IMR-90 (cell line): Measurements from ENCODE around the gene CFAP45. TPM values are rescaled to one million over a fixed set of nuclear protein-coding genes. Genes with fewer than 3 reads are reported as not detected.

Source experiments
- ATAC-seq: fragments of 200-7000 bp; cut with Tn5 transposase; 2 replicates; pipeline ENCODE4 v1.9.1; 2020; ENCODE audit warnings: low read depth, mild to moderate bottlenecking, moderate library complexity
- BruUV-seq: library from RNA; stranded (reverse); fragments of 400-500 nt; replicated peaks from 2 replicates; lab custom pipeline; 2021; lab: Mats Ljungman, UMichigan
- CTCF ChIA-PET: fragments of 300-600 bp; formaldehyde crosslinking; extraction: SDS; loops from one replicate; lab custom pipeline; 2021; ENCODE audit warnings: antibody characterized with exemption; lab: Yijun Ruan, JAX
- POLR2A ChIA-PET: fragments of 300-600 bp; sonication (Branson Sonifier 250); formaldehyde crosslinking; loops from one replicate; lab custom pipeline; 2022; ENCODE audit warnings: antibody characterized with exemption; ENCODE audit not compliant: unreplicated experiment; lab: Charles Lee
- DNase-seq: peaks from one replicate; pipeline ENCODE4 v3.0.0; 2013
- H2AFZ ChIP-seq: replicated peaks from 2 replicates; pipeline ENCODE3; 2013; ENCODE audit warnings: low read length, mild to moderate bottlenecking; ENCODE audit not compliant: poor library complexity
- H2AK5ac ChIP-seq: 2 replicates; pipeline ENCODE4 v1.6.1; 2013; ENCODE audit warnings: low read depth, low read length, inconsistent platforms
- H2AK9ac ChIP-seq: replicated peaks from 2 replicates; pipeline ENCODE3; 2013; ENCODE audit warnings: mild to moderate bottlenecking, low read depth, low read length, moderate library complexity; ENCODE audit not compliant: poor library complexity
- H2BK120ac ChIP-seq: 2 replicates; pipeline ENCODE4 v1.6.1; 2013; ENCODE audit warnings: low read depth, low read length, inconsistent platforms
- H2BK15ac ChIP-seq: 3 replicates; pipeline ENCODE4 v1.6.1; 2013; ENCODE audit warnings: low read depth, low read length, inconsistent platforms
- H2BK20ac ChIP-seq: 2 replicates; pipeline ENCODE4 v1.6.1; 2013; ENCODE audit warnings: low read depth, mild to moderate bottlenecking, inconsistent platforms, low read length, moderate library complexity
- H2BK5ac ChIP-seq: 2 replicates; pipeline ENCODE4 v1.6.1; 2013; ENCODE audit warnings: mild to moderate bottlenecking, low read depth, low read length, inconsistent platforms; ENCODE audit not compliant: poor library complexity, severe bottlenecking
- H3K14ac ChIP-seq: replicated peaks from 2 replicates; pipeline ENCODE4 v1.6.1; 2013; ENCODE audit warnings: low read depth, low read length, inconsistent platforms
- H3K18ac ChIP-seq: 2 replicates; pipeline ENCODE4 v1.6.1; 2013; ENCODE audit warnings: low read depth, low read length, control low read depth
- H3K23ac ChIP-seq: 2 replicates; pipeline ENCODE4 v1.6.1; 2013; ENCODE audit warnings: low read depth, low read length, inconsistent platforms
- H3K27ac ChIP-seq: 2 replicates; pipeline ENCODE4 v1.5.1; 2013; ENCODE audit warnings: mild to moderate bottlenecking, control low read depth, low read length; ENCODE audit not compliant: insufficient read depth
- H3K27me3 ChIP-seq: 2 replicates; pipeline ENCODE4 v1.6.1; 2013; ENCODE audit warnings: low read length; ENCODE audit not compliant: control insufficient read depth, insufficient read depth
- H3K36me3 ChIP-seq: 2 replicates; pipeline ENCODE4 v1.6.1; 2013; ENCODE audit warnings: low read length, mixed read lengths; ENCODE audit not compliant: control insufficient read depth, insufficient read depth
- H3K4ac ChIP-seq: 2 replicates; pipeline ENCODE4 v1.6.1; 2013; ENCODE audit warnings: low read depth, low read length, inconsistent platforms
- H3K4me1 ChIP-seq: 2 replicates; pipeline ENCODE4 v1.6.1; 2013; ENCODE audit warnings: low read length, mixed read lengths; ENCODE audit not compliant: control insufficient read depth, insufficient read depth
- H3K4me2 ChIP-seq: 2 replicates; pipeline ENCODE4 v1.6.1; 2013; ENCODE audit warnings: low read depth, mild to moderate bottlenecking, control low read depth, low read length, moderate library complexity
- H3K4me3 ChIP-seq: 2 replicates; pipeline ENCODE4 v1.5.1; 2013; ENCODE audit warnings: low read depth, mild to moderate bottlenecking, control low read depth, low read length, moderate library complexity; ENCODE audit not compliant: insufficient read depth
- H3K56ac ChIP-seq: 2 replicates; pipeline ENCODE4 v1.6.1; 2013; ENCODE audit warnings: low read length, inconsistent platforms; ENCODE audit not compliant: insufficient read depth; ENCODE audit errors: extremely low read depth
- H3K79me1 ChIP-seq, 2 experiments: 2 replicates each; pipeline ENCODE4 v1.6.1; 2013; ENCODE audit warnings: low read length in 2 of 2, inconsistent platforms in 1 of 2, low read depth in 1 of 2
- H3K9ac ChIP-seq: 2 replicates; pipeline ENCODE4 v1.6.1; 2013; ENCODE audit warnings: low read depth, low read length, control low read depth
- H3K9me1 ChIP-seq: 2 replicates; pipeline ENCODE4 v1.6.1; 2013; ENCODE audit warnings: low read length, inconsistent platforms; ENCODE audit not compliant: insufficient read depth
- H3K9me3 ChIP-seq: 2 replicates; pipeline ENCODE4 v1.6.1; 2013; ENCODE audit warnings: low read length; ENCODE audit not compliant: control insufficient read depth, insufficient read depth
- H4K20me1 ChIP-seq: 2 replicates; pipeline ENCODE4 v1.6.1; 2013; ENCODE audit warnings: low read length, inconsistent platforms; ENCODE audit not compliant: insufficient read depth
- H4K5ac ChIP-seq: 2 replicates; pipeline ENCODE4 v1.6.1; 2013; ENCODE audit warnings: mild to moderate bottlenecking, low read depth, low read length, control low read depth
- H4K8ac ChIP-seq, 2 experiments: 2 replicates each; pipeline ENCODE4 v1.6.1; 2013; ENCODE audit warnings: low read depth in 2 of 2, low read length in 2 of 2, control low read depth in 1 of 2, inconsistent platforms in 1 of 2
- H4K91ac ChIP-seq: 2 replicates; pipeline ENCODE4 v1.6.1; 2013; ENCODE audit warnings: low read depth, low read length, inconsistent platforms; ENCODE audit not compliant: insufficient read depth
- BHLHE40 ChIP-seq: fragments of 150-350 bp; IDR thresholded peaks from 2 replicates; pipeline ENCODE4 v1.6.1; 2016; ENCODE audit warnings: mild to moderate bottlenecking, low read depth, low read length
- CHD1 ChIP-seq: IDR thresholded peaks from 2 replicates; pipeline ENCODE4 v1.6.1; 2012; ENCODE audit warnings: low read depth, low read length, improper control_type of control experiment
- FOS ChIP-seq: fragments of 150-350 bp; IDR thresholded peaks from 2 replicates; pipeline ENCODE4 v1.6.1; 2016; ENCODE audit warnings: low read depth, low read length
- MAFK ChIP-seq: IDR thresholded peaks from 2 replicates; pipeline ENCODE4 v1.6.1; 2012; ENCODE audit warnings: low read depth, low read length, improper control_type of control experiment
- MAZ ChIP-seq: IDR thresholded peaks from 2 replicates; pipeline ENCODE4 v1.6.1; 2012; ENCODE audit warnings: low read depth, mild to moderate bottlenecking, low read length, improper control_type of control experiment, moderate library complexity, borderline replicate concordance
- NFE2L2 ChIP-seq: fragments of 150-350 bp; IDR thresholded peaks from 2 replicates; pipeline ENCODE4 v1.6.1; 2016; ENCODE audit warnings: low read depth, mild to moderate bottlenecking, low read length
- POLR2A ChIP-seq: IDR thresholded peaks from 2 replicates; pipeline ENCODE4 v1.6.1; 2012; ENCODE audit warnings: mild to moderate bottlenecking, low read depth, low read length
- RAD21 ChIP-seq: IDR thresholded peaks from 2 replicates; pipeline ENCODE4 v1.6.1; 2012; ENCODE audit warnings: low read length, improper control_type of control experiment
- RCOR1 ChIP-seq: IDR thresholded peaks from 2 replicates; pipeline ENCODE4 v1.6.1; 2012; ENCODE audit warnings: mild to moderate bottlenecking, low read length, improper control_type of control experiment; ENCODE audit not compliant: insufficient replicate concordance
- SMC3 ChIP-seq: fragments of 150-350 bp; IDR thresholded peaks from 2 replicates; pipeline ENCODE4 v1.6.1; 2016; ENCODE audit warnings: low read depth, mild to moderate bottlenecking, antibody characterized with exemption, low read length, moderate library complexity
- WGBS, 2 experiments: methylation state at CpG; one replicate each; pipeline versions ENCODE4 v1.1.5 to v1.1.7; 2013; ENCODE audit warnings: missing lambda C conversion rate in 2 of 2; ENCODE audit not compliant: insufficient read length in 1 of 2; ENCODE audit errors: extremely low coverage in 2 of 2; 5-methylcytosine and 5-hydroxymethylcytosine counted together
- dilution Hi-C: fragments of 300-500 bp; cut with HindIII; formaldehyde crosslinking; loops from one replicate; pipeline ENCODE4 v1.14.3; 2018; ENCODE audit warnings: low sequenced_read_pairs; ENCODE audit not compliant: unreplicated experiment
- in situ Hi-C: fragments of 300-500 bp; cut with MboI; formaldehyde crosslinking; loops from 3 replicates; pipeline ENCODE4 v1.14.3; 2019; ENCODE audit warnings: low sequenced_read_pairs, inconsistent platforms, mixed read lengths
- intact Hi-C: fragments of 100-400 bp; cut with micrococcal nuclease; formaldehyde crosslinking; loops from 2 replicates; pipeline ENCODE4 v1.10.0; 2022
- polyA plus RNA-seq, 3 experiments: library from polyadenylated mRNA; depleted of rRNA; stranded (reverse); fragments of >200 nt; gene quantifications; 2 replicates each; pipeline ENCODE4 v1.2.3, GENCODE V29; 2012; ENCODE audit warnings: low replicate concordance in 1 of 3
- total RNA-seq: library from RNA; depleted of rRNA; stranded (reverse); fragments of >200 nt; gene quantifications from 2 replicates; pipeline ENCODE4 v1.2.3, GENCODE V29; 2012
- TF ChIP-seq, protein P1 (sequence below): conservative IDR thresholded peaks from 2 replicates; pipeline ENCODE4 v1.5.1; 2012; ENCODE audit warnings: mild to moderate bottlenecking, low read depth, low read length, improper control_type of control experiment
- TF ChIP-seq, protein P2 (sequence below): fragments of 150-350 bp; IDR thresholded peaks from 2 replicates; pipeline ENCODE4 v1.6.1; 2016; ENCODE audit warnings: low read depth, mild to moderate bottlenecking, low read length, moderate library complexity, borderline replicate concordance

Gene CFAP45
- total and polyA plus RNA-seq, 2 of the 4 experiments (the other 2 are of a cell fraction): 0.51 to 0.72 TPM

DNA sequence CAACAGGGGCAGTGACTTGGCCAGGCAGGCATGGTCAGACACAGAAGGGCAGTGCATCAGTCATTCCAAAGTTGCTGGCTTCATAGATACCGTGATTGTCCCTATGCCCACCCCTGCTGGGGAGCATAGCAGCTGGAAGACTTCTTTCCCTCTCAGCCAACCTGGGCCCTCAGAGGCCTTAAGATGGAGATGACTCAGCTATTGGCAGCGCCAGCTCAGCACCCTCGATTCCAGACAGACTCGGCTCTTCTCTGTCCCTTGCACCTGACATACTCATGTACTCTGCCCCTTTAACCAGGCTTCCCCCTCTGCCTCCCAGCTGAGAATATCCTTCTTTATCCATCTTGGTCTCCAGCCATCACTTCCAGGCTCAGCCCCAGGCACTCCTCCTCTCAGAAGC, 56.5 kb downstream of the CFAP45 start (continued):
- no peak for TF ChIP-seq RCOR1
- TF ChIP-seq RAD21: no peak
- no peak for TF ChIP-seq MAFK
- no peak for TF ChIP-seq NFE2L2
- TF ChIP-seq FOS: no peak

DNA sequence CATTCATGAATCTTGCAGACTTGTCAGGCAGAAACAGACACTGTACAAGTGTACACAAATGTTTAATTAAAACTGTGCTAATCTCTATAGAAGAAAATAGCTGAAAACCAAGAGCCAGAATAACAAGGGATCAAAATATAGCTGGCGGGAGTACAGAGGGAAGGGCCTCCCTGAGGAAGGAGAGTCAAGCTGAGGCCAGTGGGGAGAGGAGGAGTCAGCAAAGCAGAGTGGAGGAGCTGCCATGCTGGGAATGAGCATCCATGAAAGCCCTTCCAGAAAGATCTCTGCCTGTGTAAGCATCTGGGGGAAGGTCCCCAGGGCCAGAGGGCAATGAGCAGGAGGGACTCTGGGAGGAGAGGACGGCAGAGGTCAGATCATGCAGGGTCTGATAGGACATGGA, 58.2 kb downstream of the CFAP45 start:
- Histone ChIP-seq H4K8ac (no peak overlapping the region), H3K9ac (no peak overlapping the region), H3K27ac (no peak overlapping the region), H3K4me3 (no peak overlapping the region), H3K4ac (no peak overlapping the region), H4K20me1 (no peaks in the 10 kb centered on the region), H2BK20ac (no peak overlapping the region), H3K18ac (no peak overlapping the region), H2AFZ (no peak overlapping the region), H2BK120ac (no peak overlapping the region), H3K4me2 (no peak overlapping the region), H3K9me1 (peaks cover 2% of the 10 kb centered on the region; the same call in 1 of the 2 replicates), H3K27me3 (no peaks in the 10 kb centered on the region; the same call in 1 of the 2 replicates), H3K9me3 (no peaks in the 10 kb centered on the region), H4K5ac (no peak overlapping the region), H2AK9ac (no peak overlapping the region), H3K4me1 (no peaks in the 10 kb centered on the region; the same call in 1 of the 2 replicates), H4K91ac (no peak overlapping the region), H3K79me1 (no peaks in the 10 kb centered on the region), H2BK15ac (no peak overlapping the region), H2BK5ac (no peak overlapping the region), H3K14ac (no peak overlapping the region), H3K36me3 (no peaks in the 10 kb centered on the region), H3K56ac (no peak overlapping the region), H3K23ac (no peak overlapping the region), H2AK5ac (no peak overlapping the region)
- WGBS, 2 experiments: no CpG with 5 or more reads among the region's 2 CpGs
- POLR2A ChIA-PET: interaction anchor here (0.8 kb wide), 1 partner anchor 12 kb away, joined by 3 read pairs; no protein-coding TSS in a partner anchor
- ATAC-seq (no peak), DNase-seq (no peak)
- intact Hi-C loops: no loop called here
- BruUV-seq: no TSS peak
- in situ Hi-C loops: no loop called here
- dilution Hi-C loops: no loop called here
- TF ChIP-seq MAFK (no peak), CHD1 (no peak), POLR2A (no peak), RAD21 (no peak), BHLHE40 (no peak), MAZ (no peak), SMC3 (no peak), FOS (no peak)
- TF ChIP-seq, protein P1, sequence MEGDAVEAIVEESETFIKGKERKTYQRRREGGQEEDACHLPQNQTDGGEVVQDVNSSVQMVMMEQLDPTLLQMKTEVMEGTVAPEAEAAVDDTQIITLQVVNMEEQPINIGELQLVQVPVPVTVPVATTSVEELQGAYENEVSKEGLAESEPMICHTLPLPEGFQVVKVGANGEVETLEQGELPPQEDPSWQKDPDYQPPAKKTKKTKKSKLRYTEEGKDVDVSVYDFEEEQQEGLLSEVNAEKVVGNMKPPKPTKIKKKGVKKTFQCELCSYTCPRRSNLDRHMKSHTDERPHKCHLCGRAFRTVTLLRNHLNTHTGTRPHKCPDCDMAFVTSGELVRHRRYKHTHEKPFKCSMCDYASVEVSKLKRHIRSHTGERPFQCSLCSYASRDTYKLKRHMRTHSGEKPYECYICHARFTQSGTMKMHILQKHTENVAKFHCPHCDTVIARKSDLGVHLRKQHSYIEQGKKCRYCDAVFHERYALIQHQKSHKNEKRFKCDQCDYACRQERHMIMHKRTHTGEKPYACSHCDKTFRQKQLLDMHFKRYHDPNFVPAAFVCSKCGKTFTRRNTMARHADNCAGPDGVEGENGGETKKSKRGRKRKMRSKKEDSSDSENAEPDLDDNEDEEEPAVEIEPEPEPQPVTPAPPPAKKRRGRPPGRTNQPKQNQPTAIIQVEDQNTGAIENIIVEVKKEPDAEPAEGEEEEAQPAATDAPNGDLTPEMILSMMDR: no peak
- TF ChIP-seq, protein P2, sequence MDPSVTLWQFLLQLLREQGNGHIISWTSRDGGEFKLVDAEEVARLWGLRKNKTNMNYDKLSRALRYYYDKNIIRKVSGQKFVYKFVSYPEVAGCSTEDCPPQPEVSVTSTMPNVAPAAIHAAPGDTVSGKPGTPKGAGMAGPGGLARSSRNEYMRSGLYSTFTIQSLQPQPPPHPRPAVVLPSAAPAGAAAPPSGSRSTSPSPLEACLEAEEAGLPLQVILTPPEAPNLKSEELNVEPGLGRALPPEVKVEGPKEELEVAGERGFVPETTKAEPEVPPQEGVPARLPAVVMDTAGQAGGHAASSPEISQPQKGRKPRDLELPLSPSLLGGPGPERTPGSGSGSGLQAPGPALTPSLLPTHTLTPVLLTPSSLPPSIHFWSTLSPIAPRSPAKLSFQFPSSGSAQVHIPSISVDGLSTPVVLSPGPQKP: no peak
- CTCF ChIA-PET: no interaction called here
